Measurements from ENCODE around the gene MUC15. TPM values are rescaled to one million over a fixed set of nuclear protein-coding genes. Genes with fewer than 3 reads are reported as not detected.

Gene MUC15
- polyA plus RNA-seq, 1 experiment, result not detected

DNA sequence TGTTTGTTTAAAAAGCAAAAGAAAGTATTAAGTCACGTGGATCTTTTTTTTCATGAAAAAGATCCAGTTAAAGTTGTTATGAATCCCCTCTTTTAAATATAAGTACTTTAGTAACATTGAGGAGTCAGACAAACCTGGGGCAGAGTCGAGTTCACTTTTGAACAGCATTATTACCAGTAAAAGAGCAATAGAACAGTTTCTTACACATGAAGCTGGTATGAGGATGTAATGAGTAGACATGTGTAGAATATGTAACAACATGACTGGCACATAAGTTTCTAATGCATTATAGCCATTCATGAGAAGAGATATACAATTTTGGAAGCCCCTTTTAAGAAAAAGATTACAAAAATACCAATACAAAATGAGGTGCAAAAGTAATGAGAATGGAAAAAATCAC lies 7.6 kb upstream of the MUC15 start:
- ChIA-PET POLR2A (no interaction called here), CTCF (interaction anchor here (0.9 kb wide), 1 partner anchor 28 kb away, joined by 3 read pairs; no protein-coding TSS in a partner anchor)
- TF ChIP-seq CTCF (IDR thresholded peaks at IDR 0.05; ENCODE audit: insufficient read depth, low read depth, low read length), result no peak
- DNase-seq (ENCODE audit: low read depth), result no peak
- Histone ChIP-seq H3K27me3 (ENCODE audit: control insufficient read depth, insufficient read depth, low read length) (no peaks in the 10 kb centered on the region), H3K36me3 (ENCODE audit: control insufficient read depth, insufficient read depth, low read length) (no peaks in the 10 kb centered on the region), H3K4me3 (ENCODE audit: low read depth, low read length) (no peak overlapping the region)

GRCh38 chr11:26578998-26579661 lies 7.1 kb upstream of the MUC15 start:
- ChIA-PET POLR2A (no interaction called here), CTCF (interaction anchor here (0.9 kb wide), 1 partner anchor 27 kb away, joined by 3 read pairs; no protein-coding TSS in a partner anchor)
- no peak for DNase-seq (ENCODE audit: low read depth)
- Histone ChIP-seq H3K4me3 (ENCODE audit: low read depth, low read length) (no peak overlapping the region), H3K27me3 (ENCODE audit: control insufficient read depth, insufficient read depth, low read length) (no peaks in the 10 kb centered on the region), H3K36me3 (ENCODE audit: control insufficient read depth, insufficient read depth, low read length) (no peaks in the 10 kb centered on the region)
- no peak for TF ChIP-seq CTCF (IDR thresholded peaks at IDR 0.05; ENCODE audit: insufficient read depth, low read depth, low read length)

- ChIA-PET CTCF (no interaction called here), POLR2A (no interaction called here)
- DNase-seq (ENCODE audit: low read depth), result no peak
- Histone ChIP-seq H3K36me3 (ENCODE audit: control insufficient read depth, insufficient read depth, low read length) (no peaks in the 10 kb centered on the region), H3K4me3 (ENCODE audit: low read depth, low read length) (no peak overlapping the region), H3K27me3 (ENCODE audit: control insufficient read depth, insufficient read depth, low read length) (no peaks in the 10 kb centered on the region)
- no peak for TF ChIP-seq CTCF (IDR thresholded peaks at IDR 0.05; ENCODE audit: insufficient read depth, low read depth, low read length)
Measured at GRCh38 chr11:26575946-26576345, 3.9 kb upstream of the MUC15 start.

DNA sequence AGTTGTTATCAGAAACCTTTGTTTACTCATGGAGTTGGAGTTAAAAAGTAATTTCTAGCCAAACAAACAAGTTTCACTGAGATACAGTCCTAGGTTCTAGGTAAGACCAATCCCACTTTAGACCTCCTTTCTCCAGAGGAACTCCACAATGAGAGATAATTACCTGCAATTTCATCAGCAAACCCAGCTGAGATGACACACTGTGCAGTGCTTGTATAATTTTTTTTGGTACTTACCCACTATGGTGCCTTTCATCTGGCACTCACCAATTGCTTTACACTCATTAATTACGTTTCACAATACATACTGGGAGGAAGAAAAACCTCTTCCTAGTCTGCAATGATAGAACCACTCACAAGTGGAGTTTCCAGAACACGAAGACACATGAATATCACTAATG lies 1.8 kb upstream of the MUC15 start:
- Histone ChIP-seq H3K4me3 (ENCODE audit: low read depth, low read length) (no peak overlapping the region), H3K36me3 (ENCODE audit: control insufficient read depth, insufficient read depth, low read length) (no peaks in the 10 kb centered on the region), H3K27me3 (ENCODE audit: control insufficient read depth, insufficient read depth, low read length) (no peaks in the 10 kb centered on the region; the same call in 1 of the 2 replicates)
- POLR2A ChIA-PET, result no interaction called here
- TF ChIP-seq CTCF (IDR thresholded peaks at IDR 0.05; ENCODE audit: insufficient read depth, low read depth, low read length), result no peak
- no peak for DNase-seq (ENCODE audit: low read depth)
- CTCF ChIA-PET, result no interaction called here

DNA sequence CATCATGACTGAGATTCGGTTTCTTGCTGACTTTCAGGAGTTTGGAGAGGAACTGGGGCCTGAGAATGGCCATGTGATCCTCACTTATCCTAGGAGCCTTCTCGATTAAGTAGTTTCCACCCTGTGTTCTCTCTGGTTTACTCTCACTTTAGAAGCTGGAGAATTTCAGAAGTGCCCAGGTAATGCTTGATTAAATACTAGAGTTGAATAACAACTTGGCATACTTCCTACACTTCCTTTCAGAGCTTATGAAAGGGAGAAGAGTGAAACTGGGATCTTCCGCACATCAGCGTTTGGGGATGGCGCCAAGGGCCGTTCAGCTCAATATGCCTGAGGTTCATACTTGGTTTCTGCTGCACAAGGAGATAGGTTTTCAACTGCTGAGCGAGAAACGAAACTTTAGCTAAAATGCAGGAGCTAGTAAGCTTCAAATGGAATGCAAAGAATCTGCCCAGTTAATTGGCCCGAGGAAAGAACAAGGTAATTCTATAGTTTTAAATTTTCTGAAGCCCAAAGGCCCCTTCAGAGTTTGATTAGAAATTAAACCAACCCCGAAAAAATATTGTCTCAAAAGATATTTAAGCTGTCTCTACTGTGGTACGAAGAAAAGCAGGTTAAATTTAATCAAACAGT lies 823 bp upstream of the MUC15 start:
- ChIA-PET POLR2A (no interaction called here), CTCF (interaction anchor here (0.6 kb wide), 2 partner anchors 24 to 541 kb away, joined by 3 read pairs; no protein-coding TSS in a partner anchor)
- Histone ChIP-seq H3K27me3 (ENCODE audit: control insufficient read depth, insufficient read depth, low read length) (no peaks in the 10 kb centered on the region; the same call in 1 of the 2 replicates), H3K4me3 (ENCODE audit: low read depth, low read length) (no peak overlapping the region), H3K36me3 (ENCODE audit: control insufficient read depth, insufficient read depth, low read length) (no peaks in the 10 kb centered on the region)
- DNase-seq (ENCODE audit: low read depth), result no peak
- TF ChIP-seq CTCF (IDR thresholded peaks at IDR 0.05; ENCODE audit: insufficient read depth, low read depth, low read length), result no peak

All from BJ (cell line).